ENCODE measurements around the gene HOXA9.
A peak's percentile ranks its signal among the peaks of the same experiment; 100 is the strongest.

Gene HOXA9

GRCh38 chr7:27153526-27153925, 11.8 kb downstream of the HOXA9 start:
- no peak for TF ChIP-seq CTCF (IDR thresholded peaks at IDR 0.05; ENCODE audit: low read depth, low read length, missing control alignments)
- Histone ChIP-seq H3K27me3 (replicated peaks) (peaks cover 96% of the 10 kb centered on the region), H3K4me3 (ENCODE audit: low read depth, low read length) (no peak overlapping the region), H3K27ac (no peak overlapping the region), H3K36me3 (replicated peaks) (no peaks in the 10 kb centered on the region)
- no peak for DNase-seq
- in situ Hi-C loops (cut with HindIII; ENCODE audit: low pct_ligation_motif_present, low sequenced_read_pairs), result no loop called here

GRCh38 chr7:27152816-27153442, 12.4 kb downstream of the HOXA9 start:
- no peak for DNase-seq
- Histone ChIP-seq H3K27ac (no peak overlapping the region), H3K36me3 (replicated peaks) (no peaks in the 10 kb centered on the region), H3K4me3 (ENCODE audit: low read depth, low read length) (no peak overlapping the region), H3K27me3 (replicated peaks) (peaks cover 96% of the 10 kb centered on the region)
- no peak for TF ChIP-seq CTCF (IDR thresholded peaks at IDR 0.05; ENCODE audit: low read depth, low read length, missing control alignments)
- in situ Hi-C loops (cut with HindIII; ENCODE audit: low pct_ligation_motif_present, low sequenced_read_pairs), result no loop called here

- Histone ChIP-seq H3K36me3 (replicated peaks) (no peaks in the 10 kb centered on the region), H3K4me3 (ENCODE audit: low read depth, low read length) (no peak within 1 kb of the TSS), H3K27ac (no peak within 1 kb of the TSS), H3K27me3 (replicated peaks) (peaks cover 95% of the 10 kb centered on the region)
- DNase-seq, result no peak
- in situ Hi-C loops (cut with HindIII; ENCODE audit: low pct_ligation_motif_present, low sequenced_read_pairs), result no loop called here
- TF ChIP-seq CTCF (IDR thresholded peaks at IDR 0.05; ENCODE audit: low read depth, low read length, missing control alignments), result no peak
These were observed 13.2 kb downstream of the HOXA9 start, which contains the start of gene HOXA3 for GRCh38 chr7:27151931-27152815. Gene HOXA3 (minus strand): TSS chr7:27152583. CDS start chr7:27110640, 41,943 bp downstream.

GRCh38 chr7:27151341-27151930, 13.9 kb downstream of the HOXA9 start:
- DNase-seq, result no peak
- H3K27ac ChIP-seq, result no peak overlapping the region
- H3K4me3 ChIP-seq (ENCODE audit: low read depth, low read length), result no peak overlapping the region
- TF ChIP-seq CTCF (IDR thresholded peaks at IDR 0.05; ENCODE audit: low read depth, low read length, missing control alignments), result no peak
- in situ Hi-C loops (cut with HindIII; ENCODE audit: low pct_ligation_motif_present, low sequenced_read_pairs), result no loop called here
- peaks cover 95% of the 10 kb centered on the region for H3K27me3 ChIP-seq (replicated peaks)
- no peaks in the 10 kb centered on the region for H3K36me3 ChIP-seq (replicated peaks)

GRCh38 chr7:27150568-27151340, 14.6 kb downstream of the HOXA9 start:
- peak; percentile 16 for DNase-seq
- in situ Hi-C loops (cut with HindIII; ENCODE audit: low pct_ligation_motif_present, low sequenced_read_pairs), result no loop called here
- Histone ChIP-seq H3K4me3 (ENCODE audit: low read depth, low read length) (no peak overlapping the region), H3K27me3 (replicated peaks) (peaks cover 95% of the 10 kb centered on the region), H3K36me3 (replicated peaks) (no peaks in the 10 kb centered on the region), H3K27ac (no peak overlapping the region)
- TF ChIP-seq CTCF (IDR thresholded peaks at IDR 0.05; ENCODE audit: low read depth, low read length, missing control alignments), result peak; percentile 65

All from brain microvascular endothelial cell (primary cell).